ENCODE data around the gene CHI3L2.

DNA sequence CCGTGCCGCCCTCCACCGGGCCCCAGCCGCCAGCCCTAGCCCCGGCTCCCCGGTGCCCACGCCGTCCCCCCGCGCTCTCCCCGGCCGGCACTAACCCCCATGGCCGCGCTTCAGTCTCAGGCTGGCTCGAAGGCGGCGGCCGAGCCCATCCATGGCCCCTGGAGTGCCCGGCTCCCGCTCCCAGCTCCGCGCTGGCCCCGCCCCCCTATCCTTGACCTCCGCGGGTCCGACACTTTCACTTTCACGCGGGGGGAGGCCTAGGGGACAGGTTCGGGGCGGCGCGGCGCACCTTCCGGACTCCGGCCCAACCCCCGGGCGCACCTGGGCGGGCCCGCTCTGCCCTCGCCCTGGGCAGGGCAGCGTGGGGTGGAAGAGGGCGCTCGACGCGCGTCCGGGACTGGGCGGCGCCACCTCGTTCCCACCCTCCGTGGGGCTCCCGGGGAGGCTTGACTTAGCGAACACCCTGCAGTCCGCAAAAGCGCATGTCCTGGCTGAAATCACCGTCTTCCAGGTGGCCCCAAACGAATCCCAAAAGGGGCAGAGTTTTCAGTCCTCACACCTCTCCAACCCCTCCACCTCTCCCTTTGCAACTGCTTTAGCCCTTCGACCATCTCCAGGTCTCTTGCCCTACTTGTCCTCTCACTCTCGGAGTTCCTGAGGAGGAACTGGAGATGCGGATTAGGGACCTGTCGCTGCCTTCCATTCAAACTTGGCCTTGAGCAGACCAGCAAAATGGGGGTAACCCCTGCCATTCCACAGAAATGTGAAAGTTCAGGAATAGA is 23.1 kb upstream of the CHI3L2 start:
- TF ChIP-seq, protein P1, sequence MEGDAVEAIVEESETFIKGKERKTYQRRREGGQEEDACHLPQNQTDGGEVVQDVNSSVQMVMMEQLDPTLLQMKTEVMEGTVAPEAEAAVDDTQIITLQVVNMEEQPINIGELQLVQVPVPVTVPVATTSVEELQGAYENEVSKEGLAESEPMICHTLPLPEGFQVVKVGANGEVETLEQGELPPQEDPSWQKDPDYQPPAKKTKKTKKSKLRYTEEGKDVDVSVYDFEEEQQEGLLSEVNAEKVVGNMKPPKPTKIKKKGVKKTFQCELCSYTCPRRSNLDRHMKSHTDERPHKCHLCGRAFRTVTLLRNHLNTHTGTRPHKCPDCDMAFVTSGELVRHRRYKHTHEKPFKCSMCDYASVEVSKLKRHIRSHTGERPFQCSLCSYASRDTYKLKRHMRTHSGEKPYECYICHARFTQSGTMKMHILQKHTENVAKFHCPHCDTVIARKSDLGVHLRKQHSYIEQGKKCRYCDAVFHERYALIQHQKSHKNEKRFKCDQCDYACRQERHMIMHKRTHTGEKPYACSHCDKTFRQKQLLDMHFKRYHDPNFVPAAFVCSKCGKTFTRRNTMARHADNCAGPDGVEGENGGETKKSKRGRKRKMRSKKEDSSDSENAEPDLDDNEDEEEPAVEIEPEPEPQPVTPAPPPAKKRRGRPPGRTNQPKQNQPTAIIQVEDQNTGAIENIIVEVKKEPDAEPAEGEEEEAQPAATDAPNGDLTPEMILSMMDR (IDR thresholded peaks at IDR 0.05): no peak
- no peak for TF ChIP-seq POLR2A (IDR thresholded peaks at IDR 0.05)
